Stimulated activated CD4-positive, alpha-beta T cell treated with anti-CD3 and anti-CD28 coated beads, Interleukin-1b, Interleukin-23, amount 100 ng/mL, for 48 hours (primary cell): ENCODE measurements around the gene RCOR1.
"Not testable (repeated sequence)": the region's sequence is repeated elsewhere in the genome, so short reads cannot be mapped to it uniquely, and the experiment has no call there.

Experiments used
- DNase-seq: peaks from one replicate; pipeline ENCODE4 v3.0.0-alpha.2; 2020

The RCOR1 gene

DNA sequence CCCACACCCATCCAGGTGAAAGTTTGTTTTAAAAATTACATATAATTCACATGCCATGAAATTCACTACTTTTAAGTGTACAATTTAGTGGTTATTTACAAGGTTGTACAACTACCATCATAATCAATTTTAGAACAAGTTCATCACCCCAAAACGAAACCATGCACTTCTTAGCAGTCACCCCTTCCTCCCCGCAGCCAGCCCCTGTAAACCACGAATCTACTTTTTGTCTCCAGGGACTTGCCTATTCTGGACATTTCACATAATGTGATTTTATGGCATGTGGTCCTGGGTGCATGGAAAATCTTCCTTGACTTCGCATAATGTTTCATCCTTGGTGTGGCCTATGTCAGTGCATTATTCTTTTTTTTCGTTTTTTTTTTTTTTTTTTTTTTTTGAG lies 165.6 kb downstream of the RCOR1 start:
- no peak for DNase-seq

DNA sequence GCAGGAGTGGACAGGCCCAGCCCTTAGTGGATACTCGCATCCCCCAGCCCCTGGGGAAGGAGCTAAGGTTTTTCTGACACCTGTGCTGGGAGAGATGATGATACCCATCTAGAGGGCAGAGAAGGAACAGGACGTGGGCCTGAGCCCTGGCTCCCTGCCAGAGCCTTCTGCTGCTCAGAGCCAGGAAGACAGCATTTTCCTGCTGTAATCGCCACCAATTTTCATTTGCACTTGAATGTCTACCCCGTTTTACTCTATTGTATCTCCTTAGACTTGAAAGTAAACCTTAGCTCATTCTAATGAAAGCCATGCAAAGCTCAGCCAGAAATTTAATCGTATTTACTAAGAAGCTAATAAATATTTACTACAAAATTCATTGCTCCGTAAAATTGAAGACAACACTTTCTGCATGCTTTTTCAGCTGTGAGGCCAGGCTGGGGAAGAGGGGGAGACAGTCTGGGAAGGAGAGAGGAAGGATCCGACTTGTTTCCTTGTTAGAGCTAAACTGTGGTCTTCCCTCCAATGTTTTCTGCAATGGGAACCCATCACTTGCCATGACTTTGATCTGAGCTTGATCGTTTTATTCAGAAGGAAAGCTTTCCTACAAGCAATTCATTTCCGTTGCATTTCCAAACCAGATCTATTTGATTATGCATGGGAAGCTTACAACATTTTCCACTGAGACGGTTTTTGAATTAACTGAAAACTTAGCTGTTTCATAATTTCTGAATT lies 167.2 kb downstream of the RCOR1 start:
- DNase-seq, result no peak

DNA sequence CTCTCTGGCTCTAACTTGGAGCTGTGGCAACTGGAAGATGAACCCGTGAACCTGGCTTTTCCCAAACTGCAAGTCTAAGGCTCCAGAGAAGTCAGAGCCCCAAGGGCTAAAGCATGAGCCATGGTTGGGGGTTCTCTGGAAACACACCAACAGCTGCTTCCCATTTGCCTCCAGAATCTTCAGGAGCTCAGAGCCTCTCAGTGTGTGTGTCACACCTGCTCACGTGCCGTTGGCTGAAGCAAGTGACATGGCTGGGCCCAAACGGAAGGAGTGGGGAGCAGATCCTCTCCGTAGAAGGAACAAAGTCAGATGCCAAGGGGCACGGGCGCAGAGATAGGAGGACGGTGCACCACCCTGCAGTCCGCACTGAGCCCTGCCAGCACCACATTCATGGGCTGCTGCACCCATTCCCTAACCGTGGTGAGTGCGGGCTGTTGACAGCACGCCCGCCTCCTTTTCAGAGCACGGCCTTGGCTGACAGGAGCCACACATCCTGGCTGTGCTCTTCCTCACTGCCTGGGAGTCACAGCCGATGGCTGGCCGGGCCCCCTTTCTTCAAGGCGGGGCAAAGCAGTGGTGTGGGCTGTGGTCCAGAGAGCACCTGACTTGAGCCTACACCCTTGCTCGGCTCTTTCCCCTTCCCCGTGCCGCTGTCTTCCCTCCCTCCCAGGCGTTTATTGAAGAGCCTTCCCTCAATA lies 168.2 kb downstream of the RCOR1 start:
- no peak for DNase-seq

DNA sequence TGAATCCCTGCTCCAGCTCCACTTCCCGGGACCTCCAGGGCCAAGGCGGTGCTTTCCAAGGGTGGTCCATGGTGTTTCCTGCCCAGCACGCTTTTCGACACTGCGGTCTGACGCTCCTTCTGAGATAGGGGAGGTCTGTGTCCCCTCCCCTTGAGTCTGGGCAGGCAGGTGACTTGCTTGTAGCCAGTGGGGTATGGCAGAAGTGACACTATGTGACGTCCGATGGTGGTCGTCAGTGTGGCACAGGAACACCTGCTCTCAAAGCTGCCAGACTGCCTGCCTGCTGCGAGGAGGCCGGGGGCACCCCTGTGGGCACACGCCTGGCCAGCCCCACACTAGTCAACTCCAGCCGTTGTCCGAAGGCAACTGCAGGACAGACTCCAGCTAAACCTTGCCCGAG lies 168.8 kb downstream of the RCOR1 start:
- no peak for DNase-seq

DNA sequence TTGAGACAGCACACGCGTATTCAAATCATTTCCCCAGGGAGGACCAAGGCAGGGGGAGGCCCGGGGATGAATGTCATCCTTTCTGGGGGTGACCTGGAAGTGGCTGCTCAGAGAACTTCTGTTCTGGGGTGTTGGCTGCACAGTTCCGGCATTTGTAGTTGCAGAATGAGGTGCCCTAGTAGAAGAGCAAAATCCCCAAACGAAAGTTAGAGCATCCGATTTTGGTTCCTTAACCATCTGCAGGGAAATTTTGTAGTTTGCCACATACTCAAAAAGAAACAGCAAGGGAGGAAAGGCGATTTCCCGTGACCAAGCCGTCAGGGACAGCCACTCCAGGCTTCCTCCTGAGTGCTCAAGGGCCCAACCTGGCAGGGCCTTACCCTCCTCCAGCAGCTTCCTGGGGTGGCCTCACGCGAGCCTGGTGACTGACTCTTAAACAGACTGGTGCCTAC lies 171.8 kb downstream of the RCOR1 start:
- no peak for DNase-seq

DNA sequence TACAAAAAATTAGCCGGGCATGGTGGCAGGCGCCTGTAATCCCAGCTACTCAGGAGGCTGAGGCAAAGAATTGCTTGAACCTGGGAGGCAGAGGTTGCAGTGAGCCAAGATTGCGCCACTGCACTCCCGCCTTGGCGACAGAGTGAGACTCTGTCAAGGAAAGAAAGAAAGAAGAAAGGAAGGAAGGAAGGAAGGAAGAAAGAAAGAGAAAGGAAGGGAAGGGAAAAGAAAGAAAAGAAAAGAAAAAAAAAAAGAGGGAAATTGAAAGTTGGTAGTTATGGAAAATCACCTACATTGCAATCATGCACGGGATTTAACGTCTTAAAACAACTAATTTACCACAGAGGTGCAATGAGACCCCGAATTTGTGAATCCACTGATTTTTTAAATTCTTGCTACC lies 173.3 kb downstream of the RCOR1 start:
- DNase-seq, result not testable (repeated sequence)

DNA sequence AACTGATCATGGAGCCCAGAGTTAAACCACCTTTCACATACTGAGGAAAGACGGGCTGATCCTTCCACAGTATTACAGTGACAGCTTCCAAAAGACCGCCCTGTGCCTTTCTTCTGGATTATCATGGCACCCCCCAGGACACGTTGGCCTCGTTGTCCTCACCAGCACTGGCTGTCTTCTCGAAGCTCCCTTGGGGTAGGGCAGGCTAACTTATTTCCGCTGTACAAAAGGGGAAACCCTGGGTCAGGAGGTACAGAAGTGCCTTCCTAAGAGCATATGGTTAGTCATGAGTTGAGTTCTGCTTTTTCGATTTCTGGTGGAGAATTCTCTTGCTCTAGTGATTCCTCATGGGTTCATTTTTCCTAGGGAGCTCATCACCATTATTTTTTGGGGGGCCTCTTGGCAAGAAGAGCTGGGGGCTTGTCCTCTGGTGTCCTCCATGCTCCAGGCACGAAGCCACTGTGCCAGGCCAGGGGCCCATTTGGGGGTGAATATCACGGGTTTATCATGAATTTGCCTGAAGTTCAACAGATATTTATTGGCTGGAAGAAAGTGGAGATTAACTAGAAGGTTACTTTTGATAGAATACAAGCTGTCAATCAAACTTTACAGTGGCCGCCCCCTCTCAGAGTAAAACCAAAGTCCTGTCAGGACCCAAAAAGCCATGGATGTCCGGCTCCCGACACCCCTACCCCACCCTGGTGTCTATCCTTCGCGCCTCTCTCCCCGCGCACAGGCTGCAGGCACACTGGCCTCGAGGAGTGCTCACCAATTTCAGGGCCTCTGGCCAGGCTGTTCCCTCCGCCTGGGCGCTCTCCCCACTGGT lies 176.0 kb downstream of the RCOR1 start:
- DNase-seq, result no peak

DNA sequence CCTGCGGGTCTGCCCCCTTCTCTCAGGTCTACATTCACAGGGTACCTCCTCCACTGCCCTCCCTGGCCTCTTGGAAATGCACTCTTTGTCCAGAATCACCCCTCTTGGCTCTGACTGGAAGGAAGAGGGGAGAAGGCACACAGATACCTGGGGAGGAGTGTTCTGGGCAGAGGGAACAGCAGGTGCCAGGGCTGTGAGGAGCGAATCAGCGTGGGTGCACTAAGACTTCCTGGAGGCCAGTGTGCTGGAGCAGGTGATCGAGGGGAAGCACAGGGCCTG lies 176.5 kb downstream of the RCOR1 start:
- DNase-seq, result no peak

DNA sequence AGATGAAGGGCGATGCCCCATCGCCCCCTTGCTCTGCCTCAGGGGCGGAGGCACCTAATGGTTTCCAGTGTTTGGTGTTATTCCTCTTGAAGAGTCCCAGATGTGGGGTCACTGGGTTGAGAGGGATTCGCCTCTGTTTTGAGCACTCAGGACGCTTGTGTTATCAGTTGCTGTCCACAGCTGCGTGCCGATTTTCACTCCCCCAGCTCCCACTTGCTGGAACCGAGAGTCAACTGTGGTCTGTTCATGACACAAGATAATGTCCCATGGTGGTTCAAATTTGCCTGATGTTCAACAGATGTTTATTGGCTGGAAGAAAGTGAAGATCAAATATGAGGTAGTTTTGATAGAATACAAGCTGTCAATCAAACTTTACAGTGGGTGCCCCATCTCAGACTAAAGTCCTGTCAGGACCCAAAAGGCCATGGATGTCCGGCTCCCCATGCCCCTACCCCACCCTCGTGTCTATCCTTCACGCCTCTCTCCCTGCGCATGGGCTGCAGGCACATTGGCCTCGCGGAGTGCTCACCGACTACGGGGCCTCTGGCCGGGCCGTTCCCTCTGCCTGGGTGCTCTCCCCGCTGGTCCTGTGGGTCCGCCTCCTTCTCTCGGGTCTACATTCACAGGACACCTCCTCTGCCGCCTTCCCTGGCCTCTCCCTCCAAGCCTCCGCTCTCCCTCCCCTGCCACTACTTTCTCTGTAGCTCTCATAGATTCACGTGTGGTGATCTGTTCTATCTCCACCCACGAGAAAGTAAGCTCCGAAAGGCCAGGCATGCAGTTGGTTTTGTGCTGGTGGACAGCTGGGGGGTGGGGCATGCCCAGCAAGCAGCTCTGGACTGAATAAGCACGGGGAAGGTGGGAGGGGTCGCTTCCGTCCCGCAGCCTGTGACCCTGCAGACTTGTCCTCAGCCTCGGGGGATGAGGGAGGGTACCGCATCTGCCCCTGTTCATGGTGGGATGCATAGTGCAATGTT lies 178.0 kb downstream of the RCOR1 start:
- DNase-seq, result no peak

DNA sequence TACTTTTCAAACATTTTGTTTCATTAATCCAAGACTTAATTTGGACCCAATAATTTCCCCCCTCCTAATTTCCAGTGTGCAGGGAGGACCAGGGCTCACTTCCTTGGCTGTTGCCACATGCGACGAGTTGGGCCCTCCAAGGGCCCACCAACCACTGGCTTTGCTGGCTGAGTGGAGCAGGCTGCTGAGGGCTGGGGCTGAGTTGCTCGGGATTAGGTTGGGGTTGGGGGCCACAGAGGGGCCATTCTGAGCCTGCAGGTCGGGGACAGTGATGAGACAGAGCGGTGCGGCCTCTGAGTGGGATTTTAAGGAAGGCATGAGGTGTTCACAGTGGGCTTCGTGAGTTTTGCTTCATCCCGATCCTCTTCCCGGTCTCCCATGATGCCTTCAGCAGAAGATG lies 178.7 kb downstream of the RCOR1 start:
- no peak for DNase-seq

DNA sequence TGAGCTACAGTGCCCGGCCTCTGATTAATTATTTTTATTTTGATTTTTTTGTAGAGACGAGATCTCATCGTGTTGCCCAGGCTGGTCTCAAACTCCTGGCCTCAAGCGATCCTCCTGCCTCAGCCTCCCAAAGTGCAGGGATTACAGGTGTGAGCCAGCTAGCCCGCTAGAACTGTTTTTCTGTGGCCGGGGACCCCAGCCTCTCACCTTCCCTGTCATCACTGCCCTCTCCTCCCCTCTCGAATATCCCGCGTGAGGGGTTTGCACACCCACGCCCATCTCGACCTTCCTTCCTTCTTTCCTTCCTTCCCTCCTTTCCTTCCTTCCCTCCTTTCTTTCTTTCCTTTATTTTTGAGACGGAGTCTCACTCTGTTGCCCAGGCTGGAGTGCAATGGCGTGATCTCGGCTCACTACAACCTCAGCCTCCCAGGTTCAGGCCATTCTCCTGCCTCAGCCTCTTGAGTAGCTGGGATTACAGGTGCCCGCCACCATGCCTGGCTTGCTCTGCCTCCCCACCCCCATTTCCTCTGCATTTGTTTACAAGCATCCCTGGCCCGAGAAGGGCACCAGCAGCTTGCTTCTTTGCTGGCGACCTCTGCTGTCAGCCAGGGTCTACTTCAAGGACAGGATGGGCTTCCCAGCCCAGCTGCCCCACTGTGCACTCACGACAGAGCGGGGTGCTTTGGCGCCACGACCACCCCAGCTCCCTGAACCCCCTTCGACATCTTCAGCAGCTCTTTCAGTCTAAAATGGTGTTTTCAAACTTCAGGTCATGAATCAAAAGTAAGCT lies 180.5 kb downstream of the RCOR1 start:
- DNase-seq, result no peak

DNA sequence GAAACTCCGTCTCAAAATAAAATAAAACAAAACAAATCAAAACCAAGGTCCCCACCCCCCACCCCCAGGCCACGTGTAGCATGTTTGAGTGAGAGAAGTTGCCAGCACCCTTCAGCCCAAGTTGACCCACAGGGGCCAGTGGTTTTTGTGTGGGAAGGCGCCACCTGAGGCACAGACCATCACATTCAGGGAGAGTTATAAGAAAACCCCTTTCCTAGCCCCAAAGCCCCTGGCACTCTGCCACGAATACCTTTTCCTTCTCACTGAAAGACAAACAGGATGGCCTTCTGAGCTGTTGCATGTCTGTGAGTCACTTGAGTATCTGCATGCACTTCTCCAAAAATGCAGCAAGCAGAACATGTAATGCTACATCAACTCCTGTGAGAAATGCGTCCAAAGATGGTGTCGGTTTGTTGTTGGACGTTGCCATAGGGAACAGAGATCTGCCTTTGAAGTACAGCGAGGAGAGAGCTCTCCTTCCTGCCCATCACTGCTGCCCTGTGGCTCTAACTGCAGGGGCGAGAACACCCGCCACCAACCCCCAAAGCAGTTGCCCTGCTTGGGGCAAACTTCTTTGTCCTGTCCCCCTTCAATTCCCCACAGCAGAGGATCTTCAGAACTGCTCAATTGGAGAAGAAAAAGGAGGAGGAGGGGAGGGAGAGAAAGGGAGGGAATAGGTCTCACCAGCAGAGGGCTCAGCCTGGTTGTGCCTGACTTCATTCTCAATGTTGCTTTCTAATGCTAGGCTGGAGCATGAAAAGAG lies 182.1 kb downstream of the RCOR1 start:
- DNase-seq, result peak; percentile 60

DNA sequence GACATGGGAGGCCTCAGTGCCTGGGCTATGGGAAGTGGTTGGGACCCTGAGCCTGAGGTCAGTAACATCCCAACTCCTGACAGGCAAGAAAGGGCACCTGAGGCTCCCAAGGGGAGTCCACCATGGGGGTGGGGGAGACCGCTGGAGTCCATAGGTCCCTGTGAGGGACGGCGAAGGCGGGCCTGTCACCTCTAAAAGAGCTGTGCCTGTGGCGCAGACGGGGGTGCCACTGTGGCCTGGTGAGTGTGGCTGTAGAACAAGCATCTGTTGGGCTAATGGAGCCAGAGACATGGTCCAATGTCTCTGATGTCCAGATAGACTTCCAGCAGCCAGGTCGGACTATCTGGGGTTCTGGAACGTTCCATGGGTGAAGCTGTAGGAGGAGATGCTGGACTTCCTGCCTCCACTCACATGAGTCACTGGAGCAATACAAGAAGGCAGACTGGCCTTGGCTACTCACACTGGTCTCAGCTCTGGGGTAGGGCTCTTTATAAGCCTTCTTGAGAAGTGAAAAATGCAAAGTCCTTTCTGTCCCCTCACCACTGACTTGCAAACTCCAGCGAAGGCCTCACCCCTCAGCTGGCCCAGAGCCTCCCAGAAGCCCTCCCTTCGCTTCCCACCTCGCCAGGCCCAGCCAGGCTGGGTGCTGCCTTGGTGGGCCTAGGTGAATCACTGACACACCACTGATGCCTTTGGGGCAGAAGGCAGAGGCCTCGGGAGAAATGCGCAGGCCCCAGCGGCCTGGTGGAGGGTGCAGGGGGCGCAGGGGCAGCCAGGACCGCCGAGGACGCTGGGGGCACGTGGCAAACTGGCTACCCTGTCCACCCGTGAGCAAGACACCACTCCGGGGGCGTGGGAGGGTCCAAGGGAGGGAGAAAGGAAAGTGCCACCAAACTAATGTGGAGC lies 183.7 kb downstream of the RCOR1 start:
- DNase-seq, result no peak

DNA sequence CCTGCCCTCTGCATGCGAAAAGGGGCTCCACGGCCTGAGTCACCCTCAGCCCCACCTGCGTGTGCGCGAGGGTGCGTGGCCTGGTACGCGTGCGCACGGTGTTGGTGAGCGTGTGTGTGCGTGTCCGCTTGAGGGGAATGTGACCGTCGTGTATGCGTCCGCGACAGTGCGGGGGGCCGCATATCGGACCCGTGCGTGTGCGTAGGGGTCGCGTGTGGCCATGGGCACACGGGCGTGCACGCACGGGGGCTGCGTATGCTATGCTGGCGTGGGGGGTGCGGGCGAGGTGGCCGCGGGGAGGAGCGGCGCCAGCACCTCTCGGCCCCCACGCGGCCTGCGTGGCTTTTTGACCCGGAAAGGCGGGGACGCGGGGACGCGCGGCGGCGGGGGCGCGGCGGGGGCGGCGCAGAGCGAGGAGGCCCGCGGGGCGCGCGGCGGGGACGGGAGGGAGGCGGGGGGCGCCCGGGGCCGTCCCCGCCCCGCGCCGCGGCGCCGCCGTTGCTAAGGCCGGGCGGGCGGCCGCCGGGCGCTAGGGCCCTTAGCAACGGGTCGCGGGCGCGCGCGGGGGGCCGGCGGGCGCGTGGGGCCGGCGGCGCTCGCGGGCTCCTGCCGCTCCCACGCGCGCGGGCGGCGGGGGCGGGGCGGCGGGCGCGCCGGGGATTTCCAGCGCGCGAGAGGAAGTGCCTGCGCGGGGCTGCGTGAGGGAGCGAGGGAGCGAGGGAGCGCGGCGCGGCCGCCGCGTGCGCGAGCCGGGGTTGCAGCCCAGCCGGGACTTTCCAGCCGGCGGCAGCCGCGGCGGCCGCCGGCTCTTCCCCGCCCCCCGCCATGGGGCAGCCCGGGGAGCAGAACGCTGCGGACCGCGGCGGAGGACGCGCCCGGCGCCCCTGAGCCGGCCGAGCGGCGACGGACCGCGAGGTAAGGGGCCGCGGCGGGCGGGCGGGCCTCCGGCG lies 184.6 kb downstream of the RCOR1 start, which contains the start of gene TRAF3:
Gene TRAF3, plus strand, starts transcription at position 689 of the 950 bp plus-strand sequence. CDS start 92,753 bp downstream, outside the sequence.
- DNase-seq, result peak; percentile 76

DNA sequence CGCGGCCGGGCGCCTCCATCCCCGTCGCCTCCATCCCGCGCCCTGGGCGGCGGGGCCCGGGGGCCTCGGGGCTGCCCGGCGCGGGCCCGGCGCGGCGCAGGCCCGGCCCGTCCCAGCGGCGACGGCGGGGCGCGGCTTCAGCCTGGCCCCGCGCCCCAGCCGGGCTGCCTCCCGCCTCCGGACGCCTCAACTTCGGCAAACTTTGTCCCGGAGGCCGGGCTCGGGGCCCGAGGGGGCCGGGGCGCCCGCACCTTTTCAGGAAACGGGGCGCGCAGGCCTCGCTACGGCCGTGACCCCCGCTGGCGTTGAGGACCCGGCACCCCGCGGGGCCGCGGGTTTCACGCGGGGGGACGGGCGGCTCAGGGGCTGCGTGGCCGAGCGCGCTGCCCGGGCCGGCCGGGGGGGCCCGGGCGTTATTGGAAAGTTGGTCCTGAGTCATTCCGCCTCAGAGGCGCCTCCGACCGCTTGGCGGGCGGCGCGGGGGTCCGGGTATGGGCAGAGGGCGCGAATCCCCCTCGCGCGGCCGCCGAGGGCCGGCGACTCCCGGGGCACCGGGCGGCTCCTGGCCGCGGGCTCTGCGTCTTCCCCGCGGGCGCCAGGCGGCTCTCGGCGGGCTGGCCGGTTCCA lies 185.4 kb downstream of the RCOR1 start:
- DNase-seq, result no peak

DNA sequence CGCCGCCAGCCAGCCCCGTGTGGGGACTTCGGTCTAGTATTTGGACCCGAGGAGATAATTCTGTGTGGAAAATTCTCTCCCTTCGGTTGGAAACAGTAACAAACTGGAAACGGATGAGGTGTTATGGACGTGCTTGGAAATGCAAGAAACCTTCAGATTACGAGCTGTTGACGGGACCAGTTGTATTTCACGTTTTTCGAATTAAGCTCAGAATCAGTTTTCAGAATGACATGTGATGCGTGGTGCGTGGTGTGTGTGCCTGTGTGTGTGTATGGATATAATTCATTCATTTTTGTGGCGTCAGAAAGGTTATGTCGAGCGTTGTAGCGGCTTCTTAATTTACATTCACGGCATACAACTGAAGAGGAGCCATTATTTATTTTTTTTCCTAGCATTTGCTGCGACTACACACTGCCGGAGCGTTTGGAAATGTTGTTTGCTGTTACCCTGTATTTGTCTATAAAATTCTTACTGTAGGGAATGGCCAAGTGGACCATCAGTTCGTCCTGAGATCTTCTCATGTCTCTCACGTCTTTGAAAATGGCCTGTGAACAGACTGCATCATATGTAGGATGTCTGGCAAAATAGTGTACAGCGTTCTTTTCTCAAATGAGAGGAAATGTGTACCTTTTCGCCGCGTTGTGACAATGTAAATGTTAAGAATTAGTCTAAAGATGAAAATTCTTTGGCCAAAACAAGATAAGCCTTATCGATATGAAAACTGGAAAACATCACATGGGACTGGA lies 186.1 kb downstream of the RCOR1 start:
- peak; percentile 36 for DNase-seq

DNA sequence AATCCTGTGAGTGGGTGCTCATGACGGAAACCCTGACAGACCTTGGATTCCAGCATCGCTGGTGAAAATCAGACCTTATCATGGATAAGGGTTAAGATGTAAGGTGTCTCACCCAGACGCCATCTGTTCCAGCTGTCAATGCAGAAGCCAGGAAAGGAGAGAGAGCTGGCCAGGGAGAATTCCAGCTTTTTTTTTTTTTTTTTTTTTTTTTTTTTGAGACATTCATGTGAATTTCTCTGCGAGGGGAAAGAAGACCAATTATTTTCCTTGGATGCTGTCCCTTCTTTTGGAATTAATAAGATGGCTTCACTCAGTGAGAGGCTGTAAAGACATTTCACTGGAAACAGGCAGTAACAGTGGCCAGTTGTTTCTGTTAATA lies 186.6 kb downstream of the RCOR1 start:
- DNase-seq, result no peak
